OCI-LY7 (cell line): ENCODE results near the gene FBXO42.

Source experiments
- EZH2phosphoT487 ChIP-seq: fragments of 200-600 bp; sonication (generic); IDR thresholded peaks from 2 replicates; pipeline ENCODE4 v1.6.1; 2018; ENCODE audit warnings: low read depth, borderline replicate concordance, mild to moderate bottlenecking, mixed run types, antibody characterized with exemption, low read length, moderate library complexity, mixed read lengths
- TF ChIP-seq, protein P1 (sequence below): fragments of 200-600 bp; sonication (generic); conservative IDR thresholded peaks from 2 replicates; pipeline ENCODE4 v1.5.1; 2014; ENCODE audit warnings: mild to moderate bottlenecking, antibody characterized with exemption, low read length, moderate library complexity, mixed read lengths

GRCh38 chr1:16356867-16357266 lies 4.6 kb upstream of the FBXO42 start:
- no peak for TF ChIP-seq EZH2phosphoT487
- TF ChIP-seq, protein P1, sequence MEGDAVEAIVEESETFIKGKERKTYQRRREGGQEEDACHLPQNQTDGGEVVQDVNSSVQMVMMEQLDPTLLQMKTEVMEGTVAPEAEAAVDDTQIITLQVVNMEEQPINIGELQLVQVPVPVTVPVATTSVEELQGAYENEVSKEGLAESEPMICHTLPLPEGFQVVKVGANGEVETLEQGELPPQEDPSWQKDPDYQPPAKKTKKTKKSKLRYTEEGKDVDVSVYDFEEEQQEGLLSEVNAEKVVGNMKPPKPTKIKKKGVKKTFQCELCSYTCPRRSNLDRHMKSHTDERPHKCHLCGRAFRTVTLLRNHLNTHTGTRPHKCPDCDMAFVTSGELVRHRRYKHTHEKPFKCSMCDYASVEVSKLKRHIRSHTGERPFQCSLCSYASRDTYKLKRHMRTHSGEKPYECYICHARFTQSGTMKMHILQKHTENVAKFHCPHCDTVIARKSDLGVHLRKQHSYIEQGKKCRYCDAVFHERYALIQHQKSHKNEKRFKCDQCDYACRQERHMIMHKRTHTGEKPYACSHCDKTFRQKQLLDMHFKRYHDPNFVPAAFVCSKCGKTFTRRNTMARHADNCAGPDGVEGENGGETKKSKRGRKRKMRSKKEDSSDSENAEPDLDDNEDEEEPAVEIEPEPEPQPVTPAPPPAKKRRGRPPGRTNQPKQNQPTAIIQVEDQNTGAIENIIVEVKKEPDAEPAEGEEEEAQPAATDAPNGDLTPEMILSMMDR: no peak
